HepG2 (cell line): ENCODE results near the gene NRN1L. TPM values are rescaled to one million over a fixed set of nuclear protein-coding genes. Genes with fewer than 3 reads are reported as not detected.

ENCODE experiments used
- ARNTL ChIP-seq: sonication (generic); formaldehyde crosslinking; IDR thresholded peaks from 2 replicates; pipeline ENCODE4 v1.4.0; 2020; ENCODE audit warnings: mild to moderate bottlenecking, missing genetic modification reagents
- ETS1 ChIP-seq: sonication (generic); formaldehyde crosslinking; IDR thresholded peaks from 2 replicates; pipeline ENCODE4 v1.4.0; 2020; ENCODE audit warnings: missing genetic modification reagents
- JUN ChIP-seq: sonication (generic); formaldehyde crosslinking; IDR thresholded peaks from 2 replicates; pipeline ENCODE4 v1.4.0; 2020; ENCODE audit warnings: mild to moderate bottlenecking, missing genetic modification reagents
- KDM6A ChIP-seq: IDR thresholded peaks from 2 replicates; pipeline ENCODE4 v1.6.1; 2016; ENCODE audit warnings: low read depth
- KLF16 ChIP-seq, 2 experiments: sonication (generic) in 1 of 2; formaldehyde crosslinking in 1 of 2; IDR thresholded peaks; 2 replicates each; pipeline versions ENCODE4 v1.6.1 to v1.8.0; 2016 to 2023; ENCODE audit warnings: missing genetic modification reagents in 2 of 2, missing compliant biosample characterization in 1 of 2
- MEF2D ChIP-seq: sonication (generic); formaldehyde crosslinking; IDR thresholded peaks from 2 replicates; pipeline ENCODE4 v1.5.1; 2020; ENCODE audit warnings: mild to moderate bottlenecking, missing genetic modification reagents
- MTA1 ChIP-seq: sonication (generic); formaldehyde crosslinking; IDR thresholded peaks from 2 replicates; pipeline ENCODE4 v1.4.0; 2020; ENCODE audit warnings: missing genetic modification reagents, mild to moderate bottlenecking, borderline replicate concordance
- ONECUT2 ChIP-seq: sonication (generic); formaldehyde crosslinking; IDR thresholded peaks from 2 replicates; pipeline ENCODE4 v1.4.0; 2020; ENCODE audit warnings: missing genetic modification reagents
- PTBP1 ChIP-seq: fragments of 200-400 bp; formaldehyde crosslinking; IDR thresholded peaks from 2 replicates; pipeline ENCODE4 v1.6.1; 2018; ENCODE audit warnings: low read length, low read depth; ENCODE audit not compliant: poor library complexity, severe bottlenecking
- RFXANK ChIP-seq: IDR thresholded peaks from 2 replicates; pipeline ENCODE4 v1.6.1; 2016
- TGIF2 ChIP-seq: IDR thresholded peaks from 2 replicates; pipeline ENCODE4 v1.6.1; 2016; ENCODE audit warnings: control low read depth, missing compliant biosample characterization
- ZBTB8A ChIP-seq: sonication (generic); formaldehyde crosslinking; IDR thresholded peaks from 2 replicates; pipeline ENCODE4 v1.4.0; 2020; ENCODE audit warnings: mild to moderate bottlenecking, low read depth, missing genetic modification reagents, borderline replicate concordance
- ZNF136 ChIP-seq: sonication (generic); formaldehyde crosslinking; IDR thresholded peaks from 2 replicates; pipeline ENCODE4 v1.8.1; 2022; ENCODE audit warnings: low read depth, mild to moderate bottlenecking, moderate library complexity, missing genetic modification reagents
- ZNF557 ChIP-seq: sonication (generic); formaldehyde crosslinking; IDR thresholded peaks from 2 replicates; pipeline ENCODE4 v1.4.0; 2020; ENCODE audit warnings: missing genetic modification reagents
- ZNF674 ChIP-seq: sonication (generic); formaldehyde crosslinking; IDR thresholded peaks from 2 replicates; pipeline ENCODE4 v1.5.0; 2020; ENCODE audit warnings: low read depth, mild to moderate bottlenecking, missing genetic modification reagents
- ZNF75D ChIP-seq: sonication (generic); formaldehyde crosslinking; IDR thresholded peaks from 2 replicates; pipeline ENCODE4 v1.8.1; 2023; ENCODE audit warnings: missing genetic modification reagents, mild to moderate bottlenecking, borderline replicate concordance
- ZNF816 ChIP-seq: sonication (generic); formaldehyde crosslinking; IDR thresholded peaks from 2 replicates; pipeline ENCODE4 v1.8.0; 2022; ENCODE audit warnings: missing genetic modification reagents, mild to moderate bottlenecking, borderline replicate concordance
- polyA plus RNA-seq, 8 experiments: library from polyadenylated mRNA; depleted of rRNA in 3 of 8; stranded (reverse) in 7 of 8; unstranded in 1 of 8; fragments of >200 nt; fragmentation: Illumina TruSeq in 4 of 8; extraction: Trizol in 4 of 8; gene quantifications; 2 replicates each; pipeline versions ENCODE4 v1.2.1 to v1.2.3, GENCODE V29; 2011 to 2016; ENCODE audit warnings: low read depth in 4 of 8, missing spikeins in 1 of 8, mixed read lengths in 1 of 8; ENCODE audit not compliant: insufficient read depth in 1 of 8
- total RNA-seq, 5 experiments: library from RNA; depleted of rRNA; stranded (reverse); fragments of >200 nt; fragmentation: Illumina TruSeq; extraction: Trizol; gene quantifications; 2 replicates each; pipeline ENCODE4 v1.2.3, GENCODE V29; 2016; ENCODE audit warnings: low read depth in 1 of 5
- TF ChIP-seq, protein P1 (sequence below): sonication (generic); formaldehyde crosslinking; IDR thresholded peaks from 2 replicates; pipeline ENCODE4 v1.5.0; 2020; ENCODE audit warnings: missing genetic modification reagents
- TF ChIP-seq, protein P2 (sequence below): sonication (generic); formaldehyde crosslinking; IDR thresholded peaks from 2 replicates; pipeline ENCODE4 v1.4.0; 2020; ENCODE audit warnings: mild to moderate bottlenecking, missing genetic modification reagents
- TF ChIP-seq, protein P3 (sequence below): sonication (generic); formaldehyde crosslinking; IDR thresholded peaks from 2 replicates; pipeline ENCODE4 v1.8.1; 2023; ENCODE audit warnings: missing genetic modification reagents, mild to moderate bottlenecking, borderline replicate concordance
- TF ChIP-seq, protein P4 (sequence below): sonication (generic); formaldehyde crosslinking; IDR thresholded peaks from 2 replicates; pipeline ENCODE4 v1.4.0; 2020; ENCODE audit warnings: missing genetic modification reagents
- TF ChIP-seq, protein P5 (sequence below): sonication (generic); formaldehyde crosslinking; IDR thresholded peaks from 2 replicates; pipeline ENCODE4 v1.9.0; 2021; ENCODE audit warnings: missing genetic modification reagents, mild to moderate bottlenecking, borderline replicate concordance

NRN1L gene
- total and polyA plus RNA-seq, 2 of the 13 experiments (the other 11 are each of a cell fraction or from before 2014, with no cell fraction given), result 0.53 to 1.2 TPM

- TF ChIP-seq ETS1 (CRISPR knock-in tag), result peak; percentile 78; the same call in 1 of the 2 replicates
- TF ChIP-seq KDM6A (CRISPR knock-in tag), result no peak
- TF ChIP-seq, protein P1, sequence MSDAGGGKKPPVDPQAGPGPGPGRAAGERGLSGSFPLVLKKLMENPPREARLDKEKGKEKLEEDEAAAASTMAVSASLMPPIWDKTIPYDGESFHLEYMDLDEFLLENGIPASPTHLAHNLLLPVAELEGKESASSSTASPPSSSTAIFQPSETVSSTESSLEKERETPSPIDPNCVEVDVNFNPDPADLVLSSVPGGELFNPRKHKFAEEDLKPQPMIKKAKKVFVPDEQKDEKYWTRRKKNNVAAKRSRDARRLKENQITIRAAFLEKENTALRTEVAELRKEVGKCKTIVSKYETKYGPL (CRISPR knock-in tag), result peak; percentile 68; the same call in 1 of the 2 replicates
- TF ChIP-seq ARNTL (CRISPR knock-in tag), result no peak
- TF ChIP-seq ZBTB8A (CRISPR knock-in tag), result no peak
- TF ChIP-seq MTA1 (CRISPR knock-in tag), result no peak; the same call in 1 of the 2 replicates
- TF ChIP-seq ZNF557, result 0 out of 2 replicates have a peak, but pooled peaks have one; percentile 69
- TF ChIP-seq ZNF816, result no peak
- no peak for TF ChIP-seq RFXANK
- peak in 1 of 2 experiments; percentile 4; a peak in 1 of 4 replicates for TF ChIP-seq KLF16 (CRISPR knock-in tag; IDR thresholded peaks at IDR 0.05)
- no peak for TF ChIP-seq JUN (CRISPR knock-in tag)
- no peak; the same call in 1 of the 2 replicates for TF ChIP-seq ZNF674 (CRISPR knock-in tag)
- TF ChIP-seq ONECUT2 (CRISPR knock-in tag), result no peak
- peak; percentile 24; the same call in 1 of the 2 replicates for TF ChIP-seq ZNF136 (CRISPR knock-in tag)
- peak; percentile 26; the same call in 1 of the 2 replicates for TF ChIP-seq TGIF2
- no peak for TF ChIP-seq PTBP1
- TF ChIP-seq, protein P2, sequence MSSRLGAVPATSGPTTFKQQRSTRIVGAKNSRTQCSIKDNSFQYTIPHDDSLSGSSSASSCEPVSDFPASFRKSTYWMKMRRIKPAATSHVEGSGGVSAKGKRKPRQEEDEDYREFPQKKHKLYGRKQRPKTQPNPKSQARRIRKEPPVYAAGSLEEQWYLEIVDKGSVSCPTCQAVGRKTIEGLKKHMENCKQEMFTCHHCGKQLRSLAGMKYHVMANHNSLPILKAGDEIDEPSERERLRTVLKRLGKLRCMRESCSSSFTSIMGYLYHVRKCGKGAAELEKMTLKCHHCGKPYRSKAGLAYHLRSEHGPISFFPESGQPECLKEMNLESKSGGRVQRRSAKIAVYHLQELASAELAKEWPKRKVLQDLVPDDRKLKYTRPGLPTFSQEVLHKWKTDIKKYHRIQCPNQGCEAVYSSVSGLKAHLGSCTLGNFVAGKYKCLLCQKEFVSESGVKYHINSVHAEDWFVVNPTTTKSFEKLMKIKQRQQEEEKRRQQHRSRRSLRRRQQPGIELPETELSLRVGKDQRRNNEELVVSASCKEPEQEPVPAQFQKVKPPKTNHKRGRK (CRISPR knock-in tag), result no peak
- TF ChIP-seq ZNF75D (CRISPR knock-in tag), result no peak
- no peak for TF ChIP-seq MEF2D (CRISPR knock-in tag)
- TF ChIP-seq, protein P3, sequence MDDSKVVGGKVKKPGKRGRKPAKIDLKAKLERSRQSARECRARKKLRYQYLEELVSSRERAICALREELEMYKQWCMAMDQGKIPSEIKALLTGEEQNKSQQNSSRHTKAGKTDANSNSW, result no peak
- TF ChIP-seq, protein P4, sequence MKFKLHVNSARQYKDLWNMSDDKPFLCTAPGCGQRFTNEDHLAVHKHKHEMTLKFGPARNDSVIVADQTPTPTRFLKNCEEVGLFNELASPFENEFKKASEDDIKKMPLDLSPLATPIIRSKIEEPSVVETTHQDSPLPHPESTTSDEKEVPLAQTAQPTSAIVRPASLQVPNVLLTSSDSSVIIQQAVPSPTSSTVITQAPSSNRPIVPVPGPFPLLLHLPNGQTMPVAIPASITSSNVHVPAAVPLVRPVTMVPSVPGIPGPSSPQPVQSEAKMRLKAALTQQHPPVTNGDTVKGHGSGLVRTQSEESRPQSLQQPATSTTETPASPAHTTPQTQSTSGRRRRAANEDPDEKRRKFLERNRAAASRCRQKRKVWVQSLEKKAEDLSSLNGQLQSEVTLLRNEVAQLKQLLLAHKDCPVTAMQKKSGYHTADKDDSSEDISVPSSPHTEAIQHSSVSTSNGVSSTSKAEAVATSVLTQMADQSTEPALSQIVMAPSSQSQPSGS (CRISPR knock-in tag), result no peak
- TF ChIP-seq, protein P5, sequence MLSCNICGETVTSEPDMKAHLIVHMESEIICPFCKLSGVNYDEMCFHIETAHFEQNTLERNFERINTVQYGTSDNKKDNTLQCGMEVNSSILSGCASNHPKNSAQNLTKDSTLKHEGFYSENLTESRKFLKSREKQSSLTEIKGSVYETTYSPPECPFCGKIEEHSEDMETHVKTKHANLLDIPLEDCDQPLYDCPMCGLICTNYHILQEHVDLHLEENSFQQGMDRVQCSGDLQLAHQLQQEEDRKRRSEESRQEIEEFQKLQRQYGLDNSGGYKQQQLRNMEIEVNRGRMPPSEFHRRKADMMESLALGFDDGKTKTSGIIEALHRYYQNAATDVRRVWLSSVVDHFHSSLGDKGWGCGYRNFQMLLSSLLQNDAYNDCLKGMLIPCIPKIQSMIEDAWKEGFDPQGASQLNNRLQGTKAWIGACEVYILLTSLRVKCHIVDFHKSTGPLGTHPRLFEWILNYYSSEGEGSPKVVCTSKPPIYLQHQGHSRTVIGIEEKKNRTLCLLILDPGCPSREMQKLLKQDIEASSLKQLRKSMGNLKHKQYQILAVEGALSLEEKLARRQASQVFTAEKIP (CRISPR knock-in tag), result no peak
Observed at GRCh38 chr16:67892899-67893742, 8.4 kb downstream of the NRN1L start, which contains the start of gene PSKH1 (continued).
